Measurements from ENCODE around the gene FRMD8. TPM values are rescaled to one million over a fixed set of nuclear protein-coding genes. Genes with fewer than 3 reads are reported as not detected.

FRMD8 gene
- total and polyA plus RNA-seq, 2 donors (not counting 3 experiments of a cell fraction or from before 2014, with no cell fraction given): 36.4 to 53.9 TPM

DNA sequence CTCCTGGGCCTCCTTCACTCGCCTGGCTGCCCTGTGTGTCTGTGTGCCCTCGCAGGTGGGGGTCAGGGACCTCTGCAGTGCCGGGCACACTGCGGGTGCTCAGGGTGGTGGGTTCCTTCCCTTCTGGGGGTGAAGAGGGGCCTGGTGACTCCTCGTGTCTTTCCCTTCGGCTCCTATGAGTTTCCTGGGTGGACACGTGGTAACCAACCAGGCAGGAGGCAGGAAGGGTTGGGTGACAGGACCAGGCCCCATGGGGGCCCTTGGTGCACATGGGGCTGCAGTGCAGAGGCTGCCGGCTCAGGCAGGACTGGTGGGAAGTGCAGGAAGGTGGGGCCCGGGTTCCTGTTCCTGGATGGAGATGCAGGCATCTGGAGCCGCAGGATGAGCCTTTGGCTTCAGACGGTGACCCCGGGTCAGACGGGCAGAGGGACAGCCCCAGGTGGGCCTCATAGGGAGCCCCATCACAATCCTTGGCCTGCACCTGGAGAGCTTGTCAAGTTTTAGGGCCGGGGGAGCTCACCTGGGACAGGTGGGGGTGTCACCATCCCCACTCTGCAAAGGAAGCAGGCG lies 9.6 kb downstream of the FRMD8 start:
- H3K27me3 ChIP-seq (ENCODE audit: control insufficient read depth in 2 of 2, insufficient read depth in 2 of 2, low read length in 2 of 2): no peaks in the 10 kb centered on the region
- no peak for TF ChIP-seq MAX (IDR thresholded peaks at IDR 0.05; ENCODE audit: insufficient read depth, insufficient read length)
- TF ChIP-seq FOS (IDR thresholded peaks at IDR 0.05; ENCODE audit: borderline replicate concordance, insufficient read depth, low read length): no peak
- no peak for TF ChIP-seq GATA2 (IDR thresholded peaks at IDR 0.05; ENCODE audit: insufficient read depth, insufficient read length, low read depth, low read length)
- no peak for TF ChIP-seq POLR2A (IDR thresholded peaks at IDR 0.05; ENCODE audit: low read depth, low read length)
- no peak for TF ChIP-seq CTCF (IDR thresholded peaks at IDR 0.05; ENCODE audit: extremely low read depth in 1 of 2, insufficient read depth in 1 of 2, low read depth in 1 of 2, low read length in 2 of 2)
- TF ChIP-seq EZH2 (IDR thresholded peaks at IDR 0.05; ENCODE audit: borderline replicate concordance, low read depth, low read length, severe bottlenecking): no peak
- TF ChIP-seq POLR2AphosphoS5 (IDR thresholded peaks at IDR 0.05; ENCODE audit: insufficient read depth, low read depth, low read length): no peak
- TF ChIP-seq JUN (IDR thresholded peaks at IDR 0.05; ENCODE audit: borderline replicate concordance, insufficient read depth, insufficient read length, low read depth): no peak
- TF ChIP-seq MYC (IDR thresholded peaks at IDR 0.05; ENCODE audit: low read depth, low read length): no peak
- FAIRE-seq (no peak), DNase-seq (ENCODE audit: low read depth, low spot score) (no peak)
- H3K79me2 ChIP-seq (ENCODE audit: control insufficient read depth, insufficient read depth, low read length): peaks cover 26% of the 10 kb centered on the region
- H3K4me1 ChIP-seq (ENCODE audit: control insufficient read depth, extremely low read depth, insufficient read depth, low read length): peaks cover 3% of the 10 kb centered on the region
- ChIA-PET POLR2A (no interaction called here), CTCF (interaction anchor here (0.5 kb wide), 1 partner anchor 18 kb away, joined by 3 read pairs; no protein-coding TSS in a partner anchor)
- no peak overlapping the region for H3K4me3 ChIP-seq (replicated peaks in 1 of 3; ENCODE audit: insufficient read depth in 1 of 3, low read depth in 1 of 3, low read length in 3 of 3)
- no peaks in the 10 kb centered on the region for H4K20me1 ChIP-seq (replicated peaks; ENCODE audit: control insufficient read depth, extremely low read depth, insufficient read depth, low read length)
- H3K27ac ChIP-seq (ENCODE audit: insufficient read depth, low read depth, low read length): no peak overlapping the region
- H3K9me1 ChIP-seq (replicated peaks; ENCODE audit: control insufficient read depth, extremely low read depth, insufficient read depth, low read length): no peaks in the 10 kb centered on the region
- dilution Hi-C loops (cut with MboI; ENCODE audit: extremely low pct_ligation_motif_present, low sequenced_read_pairs) (no loop called here), intact Hi-C loops (cut with micrococcal nuclease) (no loop called here)
- no peak overlapping the region for H2AFZ ChIP-seq (ENCODE audit: low read depth, low read length)
- peaks cover 12 to 62% of the 10 kb centered on the region in 2 experiments for H3K36me3 ChIP-seq (ENCODE audit: control insufficient read depth in 2 of 2, extremely low read depth in 1 of 2, insufficient read depth in 2 of 2, low read length in 2 of 2)
- H3K9me3 ChIP-seq (replicated peaks; ENCODE audit: control insufficient read depth, insufficient read depth, low read length): no peaks in the 10 kb centered on the region
- no TSS peak for BruUV-seq (replicated peaks)
- H3K9ac ChIP-seq (replicated peaks; ENCODE audit: extremely low read depth, insufficient read depth, low read length): no peak overlapping the region
- H3K4me2 ChIP-seq (ENCODE audit: insufficient read depth, low read length): no peak overlapping the region
